DOHH2 (cell line): ENCODE data around the gene CYTH4.

ENCODE experiments used
- H3F3A ChIP-seq: fragments of 200-600 bp; sonication (generic), shearing (Covaris generic); 2 replicates; pipeline ENCODE4 v1.6.0; 2016; ENCODE audit warnings: antibody characterized with exemption, mild to moderate bottlenecking; ENCODE audit not compliant: control insufficient read depth, insufficient read depth
- H3K27ac ChIP-seq: fragments of 200-600 bp; sonication (generic); 2 replicates; pipeline ENCODE4 v1.5.1; 2014; ENCODE audit warnings: low read depth, mild to moderate bottlenecking, low read length, moderate library complexity
- H3K27me3 ChIP-seq: fragments of 200-600 bp; sonication (generic); 2 replicates; pipeline ENCODE4 v1.6.1; 2014; ENCODE audit warnings: mild to moderate bottlenecking, low read length, mixed read lengths; ENCODE audit not compliant: control insufficient read depth
- H3K36me3 ChIP-seq: fragments of 200-600 bp; sonication (generic); 2 replicates; pipeline ENCODE4 v1.6.1; 2014; ENCODE audit warnings: mild to moderate bottlenecking, low read length, moderate library complexity, mixed read lengths; ENCODE audit not compliant: control insufficient read depth
- H3K4me1 ChIP-seq: fragments of 200-600 bp; sonication (generic); 2 replicates; pipeline ENCODE4 v1.6.1; 2014; ENCODE audit warnings: mild to moderate bottlenecking, low read length, mixed read lengths; ENCODE audit not compliant: control insufficient read depth
- H3K4me2 ChIP-seq: fragments of 200-600 bp; sonication (generic); 2 replicates; pipeline ENCODE4 v1.6.0; 2014; ENCODE audit warnings: mild to moderate bottlenecking, low read length, moderate library complexity
- H3K4me3 ChIP-seq: fragments of 200-600 bp; sonication (generic); 2 replicates; pipeline ENCODE4 v1.5.1; 2014; ENCODE audit warnings: mild to moderate bottlenecking, low read length, mixed read lengths
- H3K79me2 ChIP-seq: fragments of 200-600 bp; sonication (generic); 2 replicates; pipeline ENCODE4 v1.6.1; 2014; ENCODE audit warnings: mild to moderate bottlenecking, low read length, mixed read lengths; ENCODE audit not compliant: control insufficient read depth
- H3K9me2 ChIP-seq: fragments of 200-600 bp; sonication (generic); replicated peaks from 2 replicates; pipeline ENCODE4 v1.6.1; 2014; ENCODE audit warnings: mild to moderate bottlenecking, low read length, mixed read lengths; ENCODE audit not compliant: control insufficient read depth
- H3K9me3 ChIP-seq: fragments of 200-600 bp; sonication (generic); 2 replicates; pipeline ENCODE4 v1.6.1; 2014; ENCODE audit warnings: antibody characterized with exemption, low read length, mixed read lengths; ENCODE audit not compliant: control insufficient read depth, insufficient read depth
- H4K20me1 ChIP-seq: fragments of 200-600 bp; sonication (generic); 2 replicates; pipeline ENCODE4 v1.6.0; 2014; ENCODE audit warnings: low read depth, mild to moderate bottlenecking, antibody characterized with exemption, low read length, moderate library complexity; ENCODE audit not compliant: control insufficient read depth, insufficient read depth
- EZH2phosphoT487 ChIP-seq: fragments of 200-600 bp; sonication (generic); IDR thresholded peaks from 2 replicates; pipeline ENCODE4 v1.6.1; 2017; ENCODE audit warnings: borderline replicate concordance, mild to moderate bottlenecking, antibody characterized with exemption, low read length, moderate library complexity, mixed read lengths
- TF ChIP-seq, protein P1 (sequence below): fragments of 200-600 bp; sonication (generic); IDR thresholded peaks from one replicate; pipeline ENCODE4 v1.5.1; 2014; ENCODE audit warnings: antibody characterized with exemption, mild to moderate bottlenecking, low read depth, low read length; ENCODE audit not compliant: poor library complexity, severe bottlenecking

CYTH4 gene

GRCh38 chr22:37259540-37260029 lies 22.7 kb upstream of the CYTH4 start:
- Histone ChIP-seq H3K27ac (no peak overlapping the region), H3K4me3 (no peak overlapping the region; the same call in 1 of the 2 replicates), H3K9me3 (peaks cover 11% of the 10 kb centered on the region), H3K4me1 (peaks cover 25% of the 10 kb centered on the region), H3K4me2 (peak overlapping the region; percentile 44), H4K20me1 (no peaks in the 10 kb centered on the region), H3K36me3 (no peaks in the 10 kb centered on the region), H3K27me3 (peaks cover 18% of the 10 kb centered on the region), H3F3A (no peaks in the 10 kb centered on the region; the same call in 1 of the 2 replicates), H3K79me2 (no peaks in the 10 kb centered on the region), H3K9me2 (no peaks in the 10 kb centered on the region)
- TF ChIP-seq, protein P1, sequence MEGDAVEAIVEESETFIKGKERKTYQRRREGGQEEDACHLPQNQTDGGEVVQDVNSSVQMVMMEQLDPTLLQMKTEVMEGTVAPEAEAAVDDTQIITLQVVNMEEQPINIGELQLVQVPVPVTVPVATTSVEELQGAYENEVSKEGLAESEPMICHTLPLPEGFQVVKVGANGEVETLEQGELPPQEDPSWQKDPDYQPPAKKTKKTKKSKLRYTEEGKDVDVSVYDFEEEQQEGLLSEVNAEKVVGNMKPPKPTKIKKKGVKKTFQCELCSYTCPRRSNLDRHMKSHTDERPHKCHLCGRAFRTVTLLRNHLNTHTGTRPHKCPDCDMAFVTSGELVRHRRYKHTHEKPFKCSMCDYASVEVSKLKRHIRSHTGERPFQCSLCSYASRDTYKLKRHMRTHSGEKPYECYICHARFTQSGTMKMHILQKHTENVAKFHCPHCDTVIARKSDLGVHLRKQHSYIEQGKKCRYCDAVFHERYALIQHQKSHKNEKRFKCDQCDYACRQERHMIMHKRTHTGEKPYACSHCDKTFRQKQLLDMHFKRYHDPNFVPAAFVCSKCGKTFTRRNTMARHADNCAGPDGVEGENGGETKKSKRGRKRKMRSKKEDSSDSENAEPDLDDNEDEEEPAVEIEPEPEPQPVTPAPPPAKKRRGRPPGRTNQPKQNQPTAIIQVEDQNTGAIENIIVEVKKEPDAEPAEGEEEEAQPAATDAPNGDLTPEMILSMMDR = peak; percentile 72
- no peak for TF ChIP-seq EZH2phosphoT487

DNA sequence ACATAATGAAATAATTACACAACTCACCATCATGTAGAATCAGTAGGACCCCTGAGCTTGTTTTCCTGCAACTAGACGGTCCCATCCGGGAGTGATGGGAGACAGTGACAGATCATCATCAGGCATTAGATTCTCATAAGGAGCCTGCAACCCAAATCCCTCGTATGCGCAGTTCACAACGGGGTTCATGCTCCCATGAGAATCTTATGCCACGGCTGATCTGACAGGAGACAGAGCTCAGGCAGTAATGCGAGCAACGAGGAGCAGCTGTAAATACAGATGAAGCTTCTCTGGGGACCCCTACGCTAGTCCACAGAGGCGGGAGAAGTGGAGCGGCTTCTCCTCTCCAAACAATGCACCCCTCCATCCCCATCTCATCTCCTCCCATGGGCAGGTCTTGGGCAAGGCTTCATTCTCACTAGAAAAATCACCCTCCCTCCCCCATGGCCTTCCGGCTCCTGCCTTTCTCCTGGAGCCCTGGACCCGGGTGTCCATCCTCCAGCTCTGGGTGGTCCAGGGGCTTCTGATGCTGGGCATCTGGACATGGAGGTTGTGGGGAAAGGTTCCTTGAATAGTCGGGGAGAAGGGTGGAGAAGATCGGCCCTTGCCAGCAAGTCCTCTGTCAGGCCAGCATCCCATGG lies 22.0 kb upstream of the CYTH4 start:
- Histone ChIP-seq H3K4me2 (peak overlapping the region; percentile 26; the same call in 1 of the 2 replicates), H3K27ac (no peak overlapping the region), H3K36me3 (no peaks in the 10 kb centered on the region), H3K27me3 (peaks cover 14% of the 10 kb centered on the region), H3K4me3 (no peak overlapping the region), H3K79me2 (no peaks in the 10 kb centered on the region), H3F3A (no peaks in the 10 kb centered on the region; the same call in 1 of the 2 replicates), H3K9me3 (peaks cover 13% of the 10 kb centered on the region), H3K4me1 (peaks cover 30% of the 10 kb centered on the region), H3K9me2 (no peaks in the 10 kb centered on the region), H4K20me1 (no peaks in the 10 kb centered on the region)
- TF ChIP-seq EZH2phosphoT487 = no peak
- TF ChIP-seq, protein P1 = no peak

GRCh38 chr22:37260901-37261336 lies 21.4 kb upstream of the CYTH4 start:
- Histone ChIP-seq H3K9me3 (peaks cover 13% of the 10 kb centered on the region), H3K4me3 (no peak overlapping the region), H4K20me1 (no peaks in the 10 kb centered on the region), H3K9me2 (no peaks in the 10 kb centered on the region), H3K4me2 (peak overlapping the region; percentile 26; the same call in 1 of the 2 replicates), H3K36me3 (no peaks in the 10 kb centered on the region), H3K4me1 (peaks cover 30% of the 10 kb centered on the region), H3F3A (no peaks in the 10 kb centered on the region; the same call in 1 of the 2 replicates), H3K27me3 (peaks cover 10% of the 10 kb centered on the region), H3K27ac (no peak overlapping the region), H3K79me2 (no peaks in the 10 kb centered on the region)
- TF ChIP-seq, protein P1 = peak; percentile 97
- TF ChIP-seq EZH2phosphoT487 = no peak
